GM21515 (cell line): ENCODE results near the gene KLK8.

Experiments used
- ATAC-seq: cut with Tn5 transposase; IDR thresholded peaks from one replicate; pipeline ENCODE4 v1.9.1; 2021; ENCODE audit not compliant: unreplicated experiment

The KLK8 gene, protein sequence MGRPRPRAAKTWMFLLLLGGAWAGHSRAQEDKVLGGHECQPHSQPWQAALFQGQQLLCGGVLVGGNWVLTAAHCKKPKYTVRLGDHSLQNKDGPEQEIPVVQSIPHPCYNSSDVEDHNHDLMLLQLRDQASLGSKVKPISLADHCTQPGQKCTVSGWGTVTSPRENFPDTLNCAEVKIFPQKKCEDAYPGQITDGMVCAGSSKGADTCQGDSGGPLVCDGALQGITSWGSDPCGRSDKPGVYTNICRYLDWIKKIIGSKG

GRCh38 chr19:51001515-51001914 is at the start of gene KLK8:
Gene KLK8, minus strand, starts transcription at chr19:51001604. Its CDS starts 437 bp downstream, at chr19:51001167.
- ATAC-seq: no peak

- ATAC-seq: no peak
Measured at GRCh38 chr19:51047031-51047335, 45.6 kb upstream of the KLK8 start.

DNA sequence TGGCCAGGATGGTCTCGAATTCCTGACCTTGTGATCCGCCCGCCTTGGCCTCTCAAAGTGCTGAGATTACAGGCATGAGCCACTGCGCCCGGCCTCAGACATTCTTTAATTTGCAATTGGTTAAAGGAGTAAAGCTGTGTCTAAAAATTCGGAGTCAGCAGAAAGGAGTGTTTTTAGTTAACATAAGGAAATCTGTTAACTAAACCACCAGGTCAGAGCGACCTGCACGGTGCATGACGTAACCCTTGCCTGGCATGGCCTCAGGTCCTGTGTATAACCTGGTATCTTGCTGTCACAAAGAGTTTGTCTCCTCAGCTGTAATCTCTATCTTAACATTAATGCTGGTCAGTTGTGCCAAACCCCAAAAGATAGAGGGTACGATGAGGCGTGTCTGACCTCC is 42.9 kb upstream of the KLK8 start:
- ATAC-seq: no peak

- no peak for ATAC-seq
Measured at GRCh38 chr19:51043497-51043896, 42.1 kb upstream of the KLK8 start.

DNA sequence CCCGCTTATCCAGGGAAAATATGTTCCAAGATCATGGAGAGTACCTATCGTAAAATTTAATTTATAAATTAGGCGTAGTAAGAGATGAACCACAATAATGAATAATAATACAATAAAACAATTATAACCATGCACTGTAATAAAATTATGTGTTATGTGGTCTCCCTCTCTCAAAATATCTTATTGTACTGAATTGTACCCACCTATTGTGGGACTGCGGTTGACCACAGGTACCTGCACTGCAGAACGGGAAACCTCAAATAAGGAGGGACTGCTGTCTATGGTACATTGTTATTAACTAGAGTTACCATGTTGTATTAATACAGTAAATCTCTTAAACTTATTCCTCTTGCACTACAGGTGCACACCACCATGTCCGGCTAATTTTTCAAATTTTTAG is 38.7 kb upstream of the KLK8 start:
- ATAC-seq: no peak

DNA sequence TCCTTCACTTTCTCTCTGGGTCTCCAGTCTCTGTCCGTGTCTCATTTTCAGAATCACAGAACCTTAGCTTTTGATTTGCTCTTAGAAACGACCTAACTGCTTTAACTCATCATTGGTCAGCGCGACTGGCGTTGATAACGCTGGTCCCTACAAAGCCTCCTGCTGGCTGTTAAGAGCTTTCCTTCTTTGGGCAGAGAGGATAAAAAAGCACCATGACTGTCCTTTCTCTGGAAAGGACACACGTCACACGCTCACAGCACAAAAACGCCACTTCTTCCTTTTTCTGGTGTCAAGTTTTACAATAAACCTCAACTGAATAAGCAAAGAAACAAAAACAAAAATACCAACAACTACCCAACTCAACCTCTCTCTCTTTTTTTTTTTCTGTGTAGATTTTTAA is 35.1 kb upstream of the KLK8 start:
- ATAC-seq: no peak

DNA sequence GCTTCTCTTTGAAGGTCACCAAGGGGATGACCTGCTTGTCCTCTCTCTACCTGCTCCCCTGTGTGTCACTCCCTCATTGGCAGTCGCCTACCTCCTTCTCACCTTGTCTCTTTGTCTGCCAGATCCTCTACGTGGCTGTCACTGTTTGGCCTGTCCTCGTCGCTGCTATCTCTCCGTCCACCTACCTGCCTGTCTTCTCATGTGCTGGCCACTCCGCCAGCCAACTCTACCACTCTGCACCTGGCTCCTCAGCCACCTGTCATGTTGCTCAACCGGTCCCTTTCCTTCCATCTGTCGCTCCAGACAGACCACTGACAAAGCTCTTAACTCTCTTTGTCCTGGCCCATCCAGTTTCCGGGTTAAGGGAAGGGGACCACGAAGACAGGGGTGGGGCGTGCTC is 33.3 kb upstream of the KLK8 start, which contains the start of gene KLK12:
TSS of gene KLK12 (minus strand) at position 299 of the 400 bp plus-strand sequence. CDS start 381 bp downstream, outside the sequence.
- no peak for ATAC-seq

- ATAC-seq: no peak
Measured at GRCh38 chr19:51031880-51032225, 30.4 kb upstream of the KLK8 start.

DNA sequence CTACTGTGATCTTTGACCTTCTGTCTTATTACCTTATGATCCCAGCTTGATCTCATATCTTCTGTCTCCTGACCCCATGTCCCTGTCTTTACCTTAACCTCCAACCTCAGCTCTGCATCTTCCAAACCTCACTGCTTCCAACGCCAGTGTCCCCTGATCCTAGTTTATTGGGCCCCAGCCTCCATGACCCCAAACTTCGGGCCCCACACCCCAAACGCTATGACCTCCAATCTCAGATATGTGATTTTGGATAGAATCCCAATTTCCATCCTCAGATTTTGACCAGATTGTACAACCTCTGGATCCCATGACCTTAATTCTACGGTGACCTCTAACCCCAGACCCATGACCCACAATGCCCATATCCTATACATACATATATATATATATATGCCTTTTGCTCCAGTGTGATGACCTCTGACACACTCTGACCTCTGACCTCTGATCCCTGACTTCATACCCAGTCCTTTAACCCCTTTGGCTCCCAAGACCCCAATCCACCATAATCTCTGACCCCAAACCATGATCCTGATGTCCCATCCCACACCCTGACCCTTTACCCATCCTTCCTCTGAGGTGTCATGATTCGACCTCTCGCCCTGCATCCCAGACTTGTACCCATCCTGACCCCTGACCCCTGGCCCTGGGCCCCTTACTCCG is 29.9 kb upstream of the KLK8 start:
- ATAC-seq: no peak

GRCh38 chr19:51030631-51031030 is 29.2 kb upstream of the KLK8 start:
- ATAC-seq: no peak

- ATAC-seq: no peak
Measured at GRCh38 chr19:51029718-51030117, 28.3 kb upstream of the KLK8 start.

DNA sequence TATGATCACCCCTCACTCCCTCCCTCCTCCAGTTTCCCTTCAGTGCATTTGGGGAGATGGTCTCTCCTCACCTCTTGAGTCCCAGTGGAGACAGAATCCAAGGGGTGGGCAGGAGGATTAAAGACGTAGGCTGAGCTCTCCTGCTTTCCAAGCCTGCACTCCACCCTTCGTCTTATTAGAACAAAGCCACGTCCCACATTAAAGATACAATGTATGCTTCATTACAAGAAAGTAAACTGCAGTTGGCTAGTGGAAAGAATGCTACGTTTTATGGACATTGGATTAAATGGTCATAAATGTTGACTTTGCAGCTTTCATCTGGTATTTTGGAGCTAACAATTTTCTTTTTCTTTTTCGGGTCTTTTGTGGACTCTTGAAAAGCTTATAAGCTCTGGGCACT is 26.5 kb upstream of the KLK8 start:
- ATAC-seq: no peak

- ATAC-seq: no peak
Measured at GRCh38 chr19:51027126-51027806, 25.9 kb upstream of the KLK8 start.

DNA sequence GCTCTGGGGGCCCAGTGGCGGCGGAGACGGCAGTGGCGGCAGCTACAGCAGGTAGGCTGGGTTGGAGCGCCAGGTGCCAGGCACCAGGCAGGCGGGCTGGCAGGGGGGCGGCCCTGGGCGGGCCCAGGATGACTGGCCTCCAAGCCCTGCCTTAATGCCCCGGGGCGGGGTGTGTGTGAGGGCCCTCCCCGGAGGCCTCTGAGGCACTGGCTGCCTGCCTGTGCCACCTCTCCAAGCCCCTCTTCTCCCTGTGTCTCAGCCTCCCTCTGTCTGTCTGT is 25.1 kb upstream of the KLK8 start, which contains the start of gene KLK11:
TSS of gene KLK11 (minus strand) at position 63 of the 278 bp plus-strand sequence. CDS start 985 bp downstream, outside the sequence.
- no peak for ATAC-seq

DNA sequence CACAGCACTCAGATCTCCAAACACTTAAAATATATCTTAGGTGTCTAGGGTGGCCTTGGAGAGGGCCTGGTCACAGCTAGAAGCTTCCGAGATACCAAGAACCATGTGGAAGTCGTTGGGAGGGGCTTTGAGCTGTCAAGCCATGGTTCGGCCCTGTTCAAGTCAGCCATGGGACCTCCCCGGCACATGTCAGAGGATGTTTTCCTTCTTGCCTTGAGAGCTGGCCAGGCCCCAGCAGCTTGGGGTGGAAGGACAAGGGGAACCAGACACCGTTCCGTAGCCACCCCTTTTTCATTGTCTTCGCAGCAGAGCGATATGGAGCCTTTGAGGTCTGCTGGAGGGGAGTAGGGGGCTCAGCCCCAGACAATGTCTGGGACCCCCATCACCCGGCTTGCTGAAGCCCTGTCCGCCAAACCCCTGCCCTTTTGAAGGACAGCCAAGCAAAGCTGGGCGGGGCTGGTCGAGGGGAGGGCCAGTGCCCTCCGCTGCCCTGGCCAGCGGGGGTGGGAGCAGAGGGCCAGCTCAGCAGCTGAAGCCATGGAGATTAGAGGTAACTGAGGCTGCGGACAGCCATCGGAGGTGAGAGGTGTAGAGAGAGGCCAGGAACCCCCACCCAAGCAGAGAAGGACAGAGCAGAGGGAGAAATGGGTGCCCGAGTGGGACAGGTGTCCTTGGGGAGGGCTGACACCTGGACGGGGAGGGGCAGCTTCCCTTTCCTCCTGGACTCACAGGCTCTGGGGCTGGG is 24.6 kb upstream of the KLK8 start:
- no peak for ATAC-seq

- ATAC-seq: no peak
Measured at GRCh38 chr19:51025401-51025800, 24.0 kb upstream of the KLK8 start.

DNA sequence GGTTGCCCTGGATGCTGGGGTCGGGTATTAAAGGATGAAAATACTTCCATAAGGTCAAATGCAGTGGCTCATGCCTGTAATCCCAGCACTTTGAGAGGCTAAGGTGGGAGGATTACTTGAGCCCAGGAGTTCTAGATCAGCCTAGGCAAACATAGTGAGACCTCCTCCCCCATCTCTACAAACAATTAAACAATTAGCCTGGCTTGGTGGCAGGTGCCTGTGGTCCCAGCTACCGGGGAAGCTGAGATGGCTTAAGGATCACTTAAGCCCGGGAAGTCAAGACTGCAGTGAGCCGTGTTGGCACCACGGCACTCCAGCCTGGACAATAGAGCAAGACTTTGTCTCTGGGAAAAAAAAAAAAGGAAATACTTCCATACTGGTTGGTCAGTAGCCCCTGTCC is 23.5 kb upstream of the KLK8 start:
- ATAC-seq: no peak

GRCh38 chr19:51023946-51024345 is 22.5 kb upstream of the KLK8 start:
- no peak for ATAC-seq

DNA sequence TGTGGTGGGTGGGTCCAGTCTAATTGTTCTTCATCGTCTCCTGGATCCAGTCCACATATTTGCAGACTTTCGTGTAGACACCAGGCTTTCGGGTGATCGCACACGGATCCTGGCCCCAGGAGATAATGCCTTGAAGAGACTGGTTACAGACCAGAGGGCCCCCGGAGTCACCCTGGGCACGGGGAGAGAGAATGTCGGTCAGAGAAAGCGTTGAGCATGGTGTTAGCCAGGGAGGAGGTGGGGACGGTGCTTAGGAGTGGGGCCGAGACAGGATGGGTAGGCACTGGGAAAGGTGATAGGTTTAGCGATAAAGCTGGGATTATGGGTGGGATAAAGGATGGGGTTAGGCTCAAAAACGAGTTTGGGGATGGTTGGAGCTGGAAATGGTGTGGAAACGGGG is 21.1 kb upstream of the KLK8 start:
- ATAC-seq: no peak

DNA sequence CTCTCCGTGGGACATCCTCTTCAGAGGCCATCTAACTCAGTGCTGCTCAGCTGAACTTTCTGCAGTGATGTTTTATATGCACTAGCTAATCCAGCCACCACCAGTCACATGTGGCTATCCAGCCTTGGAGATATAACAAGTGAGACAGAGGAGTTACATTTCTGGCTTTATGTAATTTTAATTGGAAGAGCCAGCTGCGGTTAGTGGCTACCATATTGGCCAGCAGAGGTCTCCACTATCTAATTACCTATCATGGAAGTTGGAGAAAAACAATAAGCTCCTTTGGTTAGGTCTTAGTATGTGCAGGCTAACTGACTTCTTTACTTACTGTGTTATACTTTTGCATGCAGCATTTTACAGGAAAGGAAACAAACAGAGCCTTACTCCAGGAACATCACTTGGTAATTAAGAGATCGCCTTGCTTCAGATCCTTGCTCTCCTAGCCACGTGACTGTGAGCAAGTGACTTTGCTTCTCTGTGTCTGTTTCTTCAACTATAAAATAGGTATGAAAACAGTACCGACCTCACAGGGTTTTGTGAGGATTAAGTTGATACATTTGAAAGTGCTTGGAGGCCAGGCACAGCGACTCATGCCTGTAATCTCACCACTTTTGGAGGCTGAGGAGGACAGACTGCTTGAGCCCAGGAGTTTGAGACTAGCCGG is 19.7 kb upstream of the KLK8 start:
- no peak for ATAC-seq

DNA sequence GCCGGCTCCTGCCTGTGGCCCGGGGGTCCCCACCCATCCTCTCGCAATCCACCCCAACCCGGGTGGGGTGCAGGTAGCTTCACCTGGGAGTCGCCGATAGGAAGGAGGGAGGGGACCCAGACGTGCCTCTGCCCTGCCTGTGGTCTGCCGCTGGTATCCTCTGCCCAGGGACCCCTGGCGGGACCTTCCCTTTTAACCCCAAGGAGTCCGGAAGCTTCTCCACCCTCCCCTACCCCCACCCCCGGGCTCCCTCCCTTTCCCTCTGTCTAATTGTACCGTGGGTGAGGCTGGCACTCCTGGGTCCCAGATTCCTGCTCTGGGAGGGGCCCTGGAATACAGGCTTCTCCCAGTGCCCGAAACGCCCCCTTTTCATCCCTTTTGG is 18.1 kb upstream of the KLK8 start, which contains the start of gene KLK10:
TSS of gene KLK10 (minus strand) at position 166 of the 382 bp plus-strand sequence. CDS start 579 bp downstream, outside the sequence.
- no peak for ATAC-seq
